Measurements from ENCODE around the gene GOT1.

- no peak for TF ChIP-seq POLR2A (IDR thresholded peaks at IDR 0.05)
- TF ChIP-seq CTCF (IDR thresholded peaks at IDR 0.05) = no peak
These were observed 36.7 kb downstream of the GOT1 start for GRCh38 chr10:99393683-99394082.
